GM18907 (cell line): ENCODE results near the gene IL11.

Source experiments
- ATAC-seq: cut with Tn5 transposase; IDR thresholded peaks from one replicate; pipeline ENCODE4 v1.9.1; 2021; ENCODE audit warnings: mild to moderate bottlenecking, moderate library complexity; ENCODE audit not compliant: unreplicated experiment

Gene IL11

GRCh38 chr19:55373993-55374757 is 3.9 kb upstream of the IL11 start:
- ATAC-seq: no peak

GRCh38 chr19:55373306-55373992 is 3.2 kb upstream of the IL11 start:
- no peak for ATAC-seq

- no peak for ATAC-seq
Observed at GRCh38 chr19:55372316-55373081, 2.2 kb upstream of the IL11 start.

- ATAC-seq: no peak
Observed at GRCh38 chr19:55369653-55370304, 484 bp downstream of the IL11 start.

GRCh38 chr19:55368701-55369563 is 1.3 kb downstream of the IL11 start:
- no peak for ATAC-seq

GRCh38 chr19:55368106-55368505 is 2.2 kb downstream of the IL11 start:
- ATAC-seq: no peak

GRCh38 chr19:55366790-55367189 is 3.5 kb downstream of the IL11 start:
- no peak for ATAC-seq

- ATAC-seq: no peak
Observed at GRCh38 chr19:55365964-55366363, 4.3 kb downstream of the IL11 start.

GRCh38 chr19:55365245-55365644 is 5.0 kb downstream of the IL11 start:
- ATAC-seq: no peak

- ATAC-seq: no peak
Observed at GRCh38 chr19:55362990-55363716, 7.1 kb downstream of the IL11 start, which contains the start of gene GARIN5B. TSS of gene GARIN5B (minus strand) at chr19:55363260. CDS start at chr19:55363066, 194 bp downstream.

GRCh38 chr19:55362174-55362989 is 7.9 kb downstream of the IL11 start:
- no peak for ATAC-seq

- no peak for ATAC-seq
Observed at GRCh38 chr19:55360902-55361301, 9.4 kb downstream of the IL11 start.

GRCh38 chr19:55358943-55359908 is 11.0 kb downstream of the IL11 start:
- ATAC-seq: no peak

- no peak for ATAC-seq
Observed at GRCh38 chr19:55358493-55358892, 11.8 kb downstream of the IL11 start.

GRCh38 chr19:55355213-55355821 is 14.9 kb downstream of the IL11 start:
- ATAC-seq: no peak

GRCh38 chr19:55354698-55355212 is 15.5 kb downstream of the IL11 start, which contains the start of gene COX6B2:
TSS of gene COX6B2 (minus strand) at chr19:55354719. CDS start at chr19:55354521, 198 bp downstream.
- ATAC-seq: no peak
